HepG2 (cell line): ENCODE results near the gene NOTCH2. TPM values are rescaled to one million over a fixed set of nuclear protein-coding genes. Genes with fewer than 3 reads are reported as not detected.

ENCODE experiments used
- EZH2 ChIP-seq: conservative IDR thresholded peaks from 2 replicates; pipeline ENCODE4 v1.6.1; 2012; ENCODE audit warnings: mild to moderate bottlenecking, low read depth, low read length, moderate library complexity
- GTF3A ChIP-seq: sonication (generic); formaldehyde crosslinking; conservative IDR thresholded peaks from 2 replicates; pipeline ENCODE4 v1.4.0; 2020; ENCODE audit warnings: mild to moderate bottlenecking, missing genetic modification reagents
- MAFF ChIP-seq: IDR thresholded peaks from 2 replicates; pipeline ENCODE4 v1.6.1; 2011; ENCODE audit warnings: low read depth, low read length, improper control_type of control experiment
- MAFK ChIP-seq, 2 experiments: IDR thresholded peaks in 1 of 2; conservative IDR thresholded peaks in 1 of 2; 2 replicates each; pipeline ENCODE4 v1.6.1; 2011; ENCODE audit warnings: improper control_type of control experiment in 2 of 2, low read length in 2 of 2
- MIXL1 ChIP-seq: IDR thresholded peaks from 2 replicates; pipeline ENCODE4 v1.6.1; 2016
- NR2C2 ChIP-seq: sonication (generic); formaldehyde crosslinking; IDR thresholded peaks from 2 replicates; pipeline ENCODE4 v1.4.0; 2020; ENCODE audit warnings: missing genetic modification reagents, mild to moderate bottlenecking, moderate library complexity, borderline replicate concordance
- SOX13 ChIP-seq, 3 experiments: fragments of 450-650 bp in 1 of 3; sonication (generic) in 1 of 3; formaldehyde crosslinking in 1 of 3; IDR thresholded peaks in 2 of 3; conservative IDR thresholded peaks in 1 of 3; 2 replicates each; pipeline versions ENCODE4 v1.5.0 to v1.6.1; 2016 to 2020; ENCODE audit warnings: antibody characterized with exemption in 1 of 3, mild to moderate bottlenecking in 1 of 3, missing compliant biosample characterization in 1 of 3, missing genetic modification reagents in 1 of 3, moderate library complexity in 1 of 3
- U2AF1 ChIP-seq: fragments of 200-400 bp; formaldehyde crosslinking; optimal IDR thresholded peaks from 2 replicates; pipeline ENCODE3; 2017; ENCODE audit warnings: mild to moderate bottlenecking, low read depth, low read length
- ZFYVE20 ChIP-seq: sonication (generic); formaldehyde crosslinking; IDR thresholded peaks from 2 replicates; pipeline ENCODE4 v1.8.0; 2023; ENCODE audit warnings: low read depth, mild to moderate bottlenecking, moderate library complexity, missing genetic modification reagents, borderline replicate concordance
- ZNF607 ChIP-seq: sonication (generic); formaldehyde crosslinking; IDR thresholded peaks from 2 replicates; pipeline ENCODE4 v1.5.1; 2020; ENCODE audit warnings: missing genetic modification reagents, mild to moderate bottlenecking, borderline replicate concordance
- ZNF629 ChIP-seq: sonication (generic); formaldehyde crosslinking; conservative IDR thresholded peaks from 2 replicates; pipeline ENCODE4 v1.5.0; 2020; ENCODE audit warnings: missing genetic modification reagents
- ZNF850 ChIP-seq: sonication (generic); formaldehyde crosslinking; conservative IDR thresholded peaks from 2 replicates; pipeline ENCODE4 v1.9.0; 2021; ENCODE audit warnings: mild to moderate bottlenecking, missing genetic modification reagents
- ZSCAN29 ChIP-seq: sonication (generic); formaldehyde crosslinking; conservative IDR thresholded peaks from 2 replicates; pipeline ENCODE4 v1.4.0; 2020; ENCODE audit warnings: mild to moderate bottlenecking, missing genetic modification reagents
- ZZZ3 ChIP-seq: sonication (generic); formaldehyde crosslinking; IDR thresholded peaks from 2 replicates; pipeline ENCODE4 v1.4.0; 2020; ENCODE audit warnings: missing genetic modification reagents, mild to moderate bottlenecking, borderline replicate concordance
- polyA plus RNA-seq, 8 experiments: library from polyadenylated mRNA; depleted of rRNA in 3 of 8; stranded (reverse) in 7 of 8; unstranded in 1 of 8; fragments of >200 nt; fragmentation: Illumina TruSeq in 4 of 8; extraction: Trizol in 4 of 8; gene quantifications; 2 replicates each; pipeline versions ENCODE4 v1.2.1 to v1.2.3, GENCODE V29; 2011 to 2016; ENCODE audit warnings: low read depth in 4 of 8, missing spikeins in 1 of 8, mixed read lengths in 1 of 8; ENCODE audit not compliant: insufficient read depth in 1 of 8
- total RNA-seq, 5 experiments: library from RNA; depleted of rRNA; stranded (reverse); fragments of >200 nt; fragmentation: Illumina TruSeq; extraction: Trizol; gene quantifications; 2 replicates each; pipeline ENCODE4 v1.2.3, GENCODE V29; 2016; ENCODE audit warnings: low read depth in 1 of 5
- TF ChIP-seq, protein P1 (sequence below), 2 experiments: fragments of 450-650 bp in 1 of 2; sonication (generic) in 1 of 2; formaldehyde crosslinking in 1 of 2; IDR thresholded peaks; 2 replicates each; pipeline versions ENCODE4 v1.6.1 to v1.8.0; 2016 to 2022; ENCODE audit warnings: antibody characterized with exemption in 1 of 2, mild to moderate bottlenecking in 1 of 2, missing genetic modification reagents in 1 of 2
- TF ChIP-seq, protein P2 (sequence below): sonication (generic); formaldehyde crosslinking; IDR thresholded peaks from 2 replicates; pipeline ENCODE4 v1.5.0; 2020; ENCODE audit warnings: mild to moderate bottlenecking, missing genetic modification reagents, moderate library complexity
- TF ChIP-seq, protein P3 (sequence below): IDR thresholded peaks from 2 replicates; pipeline ENCODE4 v1.6.1; 2016; ENCODE audit warnings: mild to moderate bottlenecking

NOTCH2 gene
- total and polyA plus RNA-seq, 2 of the 13 experiments (the other 11 are each of a cell fraction or from before 2014, with no cell fraction given) = 4.0 to 11.4 TPM

DNA sequence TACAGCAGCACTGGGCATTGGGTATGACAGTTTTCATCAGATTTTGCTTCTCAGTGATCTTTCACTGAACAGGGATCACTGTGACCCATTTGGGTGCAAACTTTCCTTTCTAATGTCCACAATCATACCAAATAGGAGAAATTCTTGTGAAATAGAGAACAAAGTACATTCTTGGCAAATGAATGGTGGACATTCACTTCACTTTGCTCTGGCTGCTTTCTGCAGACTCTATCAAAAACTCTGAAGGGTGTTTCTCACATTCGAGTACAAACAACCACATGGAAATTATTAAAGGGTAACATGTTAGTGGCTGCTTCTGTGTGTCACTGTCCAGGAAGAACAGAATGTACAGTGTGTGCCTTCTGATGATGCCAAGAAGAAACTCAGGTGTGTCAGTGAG is 111.2 kb downstream of the NOTCH2 start (continued):
- TF ChIP-seq, protein P1, sequence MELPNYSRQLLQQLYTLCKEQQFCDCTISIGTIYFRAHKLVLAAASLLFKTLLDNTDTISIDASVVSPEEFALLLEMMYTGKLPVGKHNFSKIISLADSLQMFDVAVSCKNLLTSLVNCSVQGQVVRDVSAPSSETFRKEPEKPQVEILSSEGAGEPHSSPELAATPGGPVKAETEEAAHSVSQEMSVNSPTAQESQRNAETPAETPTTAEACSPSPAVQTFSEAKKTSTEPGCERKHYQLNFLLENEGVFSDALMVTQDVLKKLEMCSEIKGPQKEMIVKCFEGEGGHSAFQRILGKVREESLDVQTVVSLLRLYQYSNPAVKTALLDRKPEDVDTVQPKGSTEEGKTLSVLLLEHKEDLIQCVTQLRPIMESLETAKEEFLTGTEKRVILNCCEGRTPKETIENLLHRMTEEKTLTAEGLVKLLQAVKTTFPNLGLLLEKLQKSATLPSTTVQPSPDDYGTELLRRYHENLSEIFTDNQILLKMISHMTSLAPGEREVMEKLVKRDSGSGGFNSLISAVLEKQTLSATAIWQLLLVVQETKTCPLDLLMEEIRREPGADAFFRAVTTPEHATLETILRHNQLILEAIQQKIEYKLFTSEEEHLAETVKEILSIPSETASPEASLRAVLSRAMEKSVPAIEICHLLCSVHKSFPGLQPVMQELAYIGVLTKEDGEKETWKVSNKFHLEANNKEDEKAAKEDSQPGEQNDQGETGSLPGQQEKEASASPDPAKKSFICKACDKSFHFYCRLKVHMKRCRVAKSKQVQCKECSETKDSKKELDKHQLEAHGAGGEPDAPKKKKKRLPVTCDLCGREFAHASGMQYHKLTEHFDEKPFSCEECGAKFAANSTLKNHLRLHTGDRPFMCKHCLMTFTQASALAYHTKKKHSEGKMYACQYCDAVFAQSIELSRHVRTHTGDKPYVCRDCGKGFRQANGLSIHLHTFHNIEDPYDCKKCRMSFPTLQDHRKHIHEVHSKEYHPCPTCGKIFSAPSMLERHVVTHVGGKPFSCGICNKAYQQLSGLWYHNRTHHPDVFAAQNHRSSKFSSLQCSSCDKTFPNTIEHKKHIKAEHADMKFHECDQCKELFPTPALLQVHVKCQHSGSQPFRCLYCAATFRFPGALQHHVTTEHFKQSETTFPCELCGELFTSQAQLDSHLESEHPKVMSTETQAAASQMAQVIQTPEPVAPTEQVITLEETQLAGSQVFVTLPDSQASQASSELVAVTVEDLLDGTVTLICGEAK (IDR thresholded peaks at IDR 0.05) = no peak
- TF ChIP-seq, protein P1 (CRISPR knock-in tag; IDR thresholded peaks at IDR 0.05) = no peak
- TF ChIP-seq, protein P2, sequence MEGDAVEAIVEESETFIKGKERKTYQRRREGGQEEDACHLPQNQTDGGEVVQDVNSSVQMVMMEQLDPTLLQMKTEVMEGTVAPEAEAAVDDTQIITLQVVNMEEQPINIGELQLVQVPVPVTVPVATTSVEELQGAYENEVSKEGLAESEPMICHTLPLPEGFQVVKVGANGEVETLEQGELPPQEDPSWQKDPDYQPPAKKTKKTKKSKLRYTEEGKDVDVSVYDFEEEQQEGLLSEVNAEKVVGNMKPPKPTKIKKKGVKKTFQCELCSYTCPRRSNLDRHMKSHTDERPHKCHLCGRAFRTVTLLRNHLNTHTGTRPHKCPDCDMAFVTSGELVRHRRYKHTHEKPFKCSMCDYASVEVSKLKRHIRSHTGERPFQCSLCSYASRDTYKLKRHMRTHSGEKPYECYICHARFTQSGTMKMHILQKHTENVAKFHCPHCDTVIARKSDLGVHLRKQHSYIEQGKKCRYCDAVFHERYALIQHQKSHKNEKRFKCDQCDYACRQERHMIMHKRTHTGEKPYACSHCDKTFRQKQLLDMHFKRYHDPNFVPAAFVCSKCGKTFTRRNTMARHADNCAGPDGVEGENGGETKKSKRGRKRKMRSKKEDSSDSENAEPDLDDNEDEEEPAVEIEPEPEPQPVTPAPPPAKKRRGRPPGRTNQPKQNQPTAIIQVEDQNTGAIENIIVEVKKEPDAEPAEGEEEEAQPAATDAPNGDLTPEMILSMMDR (CRISPR knock-in tag) = no peak
- no peak for TF ChIP-seq ZNF607 (CRISPR knock-in tag)
- TF ChIP-seq ZFYVE20 (CRISPR knock-in tag) = no peak
- TF ChIP-seq MIXL1 = 0 out of 2 replicates have a peak, but pooled peaks have one; percentile 19
- no peak for TF ChIP-seq MAFK (conservative IDR thresholded peaks at IDR 0.05 in 1 of 2, IDR thresholded peaks at IDR 0.05 in 1 of 2; ENCODE audit: low read length in 2 of 2)
- no peak for TF ChIP-seq ZNF850 (CRISPR knock-in tag)
- no peak for TF ChIP-seq ZSCAN29 (CRISPR knock-in tag)
- TF ChIP-seq MAFF = no peak
- no peak for TF ChIP-seq EZH2
- no peak for TF ChIP-seq SOX13 (IDR thresholded peaks at IDR 0.05)
- no peak; a peak in 1 of 4 replicates for TF ChIP-seq SOX13 (CRISPR knock-in tag; conservative IDR thresholded peaks at IDR 0.05 in 1 of 2, IDR thresholded peaks at IDR 0.05 in 1 of 2)
- TF ChIP-seq ZZZ3 (CRISPR knock-in tag) = no peak
- peak; percentile 32; the same call in 1 of the 2 replicates for TF ChIP-seq NR2C2 (CRISPR knock-in tag)
- TF ChIP-seq U2AF1 = no peak
- no peak for TF ChIP-seq GTF3A
- TF ChIP-seq, protein P3, sequence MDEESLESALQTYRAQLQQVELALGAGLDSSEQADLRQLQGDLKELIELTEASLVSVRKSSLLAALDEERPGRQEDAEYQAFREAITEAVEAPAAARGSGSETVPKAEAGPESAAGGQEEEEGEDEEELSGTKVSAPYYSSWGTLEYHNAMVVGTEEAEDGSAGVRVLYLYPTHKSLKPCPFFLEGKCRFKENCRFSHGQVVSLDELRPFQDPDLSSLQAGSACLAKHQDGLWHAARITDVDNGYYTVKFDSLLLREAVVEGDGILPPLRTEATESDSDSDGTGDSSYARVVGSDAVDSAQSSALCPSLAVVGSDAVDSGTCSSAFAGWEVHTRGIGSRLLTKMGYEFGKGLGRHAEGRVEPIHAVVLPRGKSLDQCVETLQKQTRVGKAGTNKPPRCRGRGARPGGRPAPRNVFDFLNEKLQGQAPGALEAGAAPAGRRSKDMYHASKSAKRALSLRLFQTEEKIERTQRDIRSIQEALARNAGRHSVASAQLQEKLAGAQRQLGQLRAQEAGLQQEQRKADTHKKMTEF = 0 out of 2 replicates have a peak, but pooled peaks have one; percentile 40
- peak; percentile 79 for TF ChIP-seq ZNF629 (CRISPR knock-in tag)
